ENCODE data around the gene HARS1.
"Not testable (repeated sequence)": the region's sequence is repeated elsewhere in the genome, so short reads cannot be mapped to it uniquely, and the experiment has no call there.

HARS1 gene

GRCh38 chr5:140718266-140718592 lies 27.1 kb upstream of the HARS1 start:
- H3K4me3 ChIP-seq (ENCODE audit: low read depth, low read length, poor library complexity, severe bottlenecking), result no peak overlapping the region
- no peak overlapping the region for H3K4me2 ChIP-seq (ENCODE audit: low read length)
- no peak overlapping the region for H2AFZ ChIP-seq (ENCODE audit: low read length)
- H3F3A ChIP-seq (ENCODE audit: insufficient read depth, low read length), result no peaks in the 10 kb centered on the region
- H3K9me2 ChIP-seq (ENCODE audit: low read depth, low read length), result no peaks in the 10 kb centered on the region
- no peak for TF ChIP-seq EZH2 (IDR thresholded peaks at IDR 0.05; ENCODE audit: borderline replicate concordance, low read length)
- no peak for TF ChIP-seq CTCF (IDR thresholded peaks at IDR 0.05; ENCODE audit: low read length)
- H4K20me1 ChIP-seq (ENCODE audit: insufficient read depth, low read length), result no peaks in the 10 kb centered on the region
- H3K27me3 ChIP-seq (ENCODE audit: insufficient read depth, low read length), result no peaks in the 10 kb centered on the region
- no peaks in the 10 kb centered on the region for H3K9me3 ChIP-seq (ENCODE audit: low read length)
- no peaks in the 10 kb centered on the region for H3K36me3 ChIP-seq (ENCODE audit: insufficient read depth, low read length)
- no peaks in the 10 kb centered on the region for H3K79me2 ChIP-seq (ENCODE audit: insufficient read depth, low read length)
- H3K9ac ChIP-seq (ENCODE audit: low read length), result no peak overlapping the region
- no peaks in the 10 kb centered on the region for H3K4me1 ChIP-seq (ENCODE audit: insufficient read depth, low read length, severe bottlenecking)
- H3K27ac ChIP-seq (ENCODE audit: low read depth, low read length, poor library complexity, severe bottlenecking), result no peak overlapping the region

- not testable (repeated sequence) for H3K79me2 ChIP-seq (ENCODE audit: insufficient read depth, low read length); H2AFZ ChIP-seq (ENCODE audit: low read length); H3K9ac ChIP-seq (ENCODE audit: low read length); H3K9me3 ChIP-seq (ENCODE audit: low read length); H4K20me1 ChIP-seq (ENCODE audit: insufficient read depth, low read length); H3K36me3 ChIP-seq (ENCODE audit: insufficient read depth, low read length); H3K27ac ChIP-seq (ENCODE audit: low read depth, low read length, poor library complexity, severe bottlenecking); H3K4me3 ChIP-seq (ENCODE audit: low read depth, low read length, poor library complexity, severe bottlenecking); H3K4me2 ChIP-seq (ENCODE audit: low read length); H3F3A ChIP-seq (ENCODE audit: insufficient read depth, low read length); H3K4me1 ChIP-seq (ENCODE audit: insufficient read depth, low read length, severe bottlenecking); H3K27me3 ChIP-seq (ENCODE audit: insufficient read depth, low read length); H3K9me2 ChIP-seq (ENCODE audit: low read depth, low read length)
Observed at GRCh38 chr5:140716238-140716637, 25.1 kb upstream of the HARS1 start.

- H3K4me2 ChIP-seq (ENCODE audit: low read length), result no peak overlapping the region
- TF ChIP-seq CTCF (IDR thresholded peaks at IDR 0.05; ENCODE audit: low read length) (no peak), EZH2 (IDR thresholded peaks at IDR 0.05; ENCODE audit: borderline replicate concordance, low read length) (no peak)
- no peaks in the 10 kb centered on the region for H3F3A ChIP-seq (ENCODE audit: insufficient read depth, low read length)
- H3K4me1 ChIP-seq (ENCODE audit: insufficient read depth, low read length, severe bottlenecking), result peaks cover 13% of the 10 kb centered on the region
- H3K79me2 ChIP-seq (ENCODE audit: insufficient read depth, low read length), result no peaks in the 10 kb centered on the region
- H3K27me3 ChIP-seq (ENCODE audit: insufficient read depth, low read length), result no peaks in the 10 kb centered on the region
- no peaks in the 10 kb centered on the region for H4K20me1 ChIP-seq (ENCODE audit: insufficient read depth, low read length)
- no peaks in the 10 kb centered on the region for H3K36me3 ChIP-seq (ENCODE audit: insufficient read depth, low read length)
- no peak overlapping the region for H2AFZ ChIP-seq (ENCODE audit: low read length)
- H3K27ac ChIP-seq (ENCODE audit: low read depth, low read length, poor library complexity, severe bottlenecking), result no peak overlapping the region
- H3K9me2 ChIP-seq (ENCODE audit: low read depth, low read length), result no peaks in the 10 kb centered on the region
- H3K9ac ChIP-seq (ENCODE audit: low read length), result no peak overlapping the region
- H3K9me3 ChIP-seq (ENCODE audit: low read length), result no peaks in the 10 kb centered on the region
- H3K4me3 ChIP-seq (ENCODE audit: low read depth, low read length, poor library complexity, severe bottlenecking), result no peak overlapping the region
Observed at GRCh38 chr5:140713562-140714094, 22.5 kb upstream of the HARS1 start.

GRCh38 chr5:140711794-140712193 lies 20.6 kb upstream of the HARS1 start:
- peak overlapping the region; percentile 96; the same call in 1 of the 2 replicates for H3K4me2 ChIP-seq (ENCODE audit: low read length)
- no peak overlapping the region for H3K9ac ChIP-seq (ENCODE audit: low read length)
- H3F3A ChIP-seq (ENCODE audit: insufficient read depth, low read length), result no peaks in the 10 kb centered on the region
- no peak overlapping the region for H2AFZ ChIP-seq (ENCODE audit: low read length)
- no peaks in the 10 kb centered on the region for H3K9me2 ChIP-seq (ENCODE audit: low read depth, low read length)
- peaks cover 13% of the 10 kb centered on the region for H3K4me1 ChIP-seq (ENCODE audit: insufficient read depth, low read length, severe bottlenecking)
- no peak overlapping the region for H3K4me3 ChIP-seq (ENCODE audit: low read depth, low read length, poor library complexity, severe bottlenecking)
- H3K9me3 ChIP-seq (ENCODE audit: low read length), result no peaks in the 10 kb centered on the region
- no peaks in the 10 kb centered on the region for H3K27me3 ChIP-seq (ENCODE audit: insufficient read depth, low read length)
- H4K20me1 ChIP-seq (ENCODE audit: insufficient read depth, low read length), result no peaks in the 10 kb centered on the region
- peaks cover 10% of the 10 kb centered on the region; the same call in 1 of the 2 replicates for H3K36me3 ChIP-seq (ENCODE audit: insufficient read depth, low read length)
- TF ChIP-seq EZH2 (IDR thresholded peaks at IDR 0.05; ENCODE audit: borderline replicate concordance, low read length) (no peak), CTCF (IDR thresholded peaks at IDR 0.05; ENCODE audit: low read length) (no peak)
- no peaks in the 10 kb centered on the region for H3K79me2 ChIP-seq (ENCODE audit: insufficient read depth, low read length)
- no peak overlapping the region for H3K27ac ChIP-seq (ENCODE audit: low read depth, low read length, poor library complexity, severe bottlenecking)
